T-helper 17 cell (primary cell): Measurements from ENCODE around the gene SETD3. TPM values are rescaled to one million over a fixed set of nuclear protein-coding genes. Genes with fewer than 3 reads are reported as not detected.

Source experiments
- ATAC-seq: fragments of 150-1000 bp; cut with Tn5 transposase; 2 replicates; pipeline ENCODE4 v1.10.0; 2021; ENCODE audit warnings: mild to moderate bottlenecking, moderate library complexity
- DNase-seq, 3 donors: peaks; one replicate each; pipeline versions ENCODE4 v3.0.0 to v3.0.0-alpha.2; 2020 to 2021
- H3K9me3 ChIP-seq: one replicate; pipeline ENCODE4 v1.7.0; 2013; ENCODE audit warnings: low read length, mild to moderate bottlenecking; ENCODE audit not compliant: control insufficient read depth, poor library complexity, severe bottlenecking
- H3K27ac Mint-ChIP-seq: one replicate; pipeline ENCODE4 v1.8.0; 2022; ENCODE audit warnings: mild to moderate bottlenecking, moderate library complexity, mixed read lengths
- H3K27me3 Mint-ChIP-seq: one replicate; pipeline ENCODE4 v1.8.0; 2022; ENCODE audit warnings: mixed read lengths
- H3K36me3 Mint-ChIP-seq: one replicate; pipeline ENCODE4 v1.8.0; 2022; ENCODE audit warnings: low read depth, mixed read lengths
- H3K4me1 Mint-ChIP-seq: one replicate; pipeline ENCODE4 v1.8.0; 2022; ENCODE audit warnings: mild to moderate bottlenecking, mixed read lengths
- H3K4me3 Mint-ChIP-seq: one replicate; pipeline ENCODE4 v1.8.0; 2022; ENCODE audit warnings: mild to moderate bottlenecking, moderate library complexity, mixed read lengths
- total RNA-seq, 4 donors: library from RNA in 2 of 4; stranded (reverse) in 2 of 4; gene quantifications; one replicate each; pipeline ENCODE4 v1.2.3 and lab custom pipeline; 2022 to 2026

SETD3 gene
- total RNA-seq, 2 donors from 2014 or later: 38.2 to 47.6 TPM

DNA sequence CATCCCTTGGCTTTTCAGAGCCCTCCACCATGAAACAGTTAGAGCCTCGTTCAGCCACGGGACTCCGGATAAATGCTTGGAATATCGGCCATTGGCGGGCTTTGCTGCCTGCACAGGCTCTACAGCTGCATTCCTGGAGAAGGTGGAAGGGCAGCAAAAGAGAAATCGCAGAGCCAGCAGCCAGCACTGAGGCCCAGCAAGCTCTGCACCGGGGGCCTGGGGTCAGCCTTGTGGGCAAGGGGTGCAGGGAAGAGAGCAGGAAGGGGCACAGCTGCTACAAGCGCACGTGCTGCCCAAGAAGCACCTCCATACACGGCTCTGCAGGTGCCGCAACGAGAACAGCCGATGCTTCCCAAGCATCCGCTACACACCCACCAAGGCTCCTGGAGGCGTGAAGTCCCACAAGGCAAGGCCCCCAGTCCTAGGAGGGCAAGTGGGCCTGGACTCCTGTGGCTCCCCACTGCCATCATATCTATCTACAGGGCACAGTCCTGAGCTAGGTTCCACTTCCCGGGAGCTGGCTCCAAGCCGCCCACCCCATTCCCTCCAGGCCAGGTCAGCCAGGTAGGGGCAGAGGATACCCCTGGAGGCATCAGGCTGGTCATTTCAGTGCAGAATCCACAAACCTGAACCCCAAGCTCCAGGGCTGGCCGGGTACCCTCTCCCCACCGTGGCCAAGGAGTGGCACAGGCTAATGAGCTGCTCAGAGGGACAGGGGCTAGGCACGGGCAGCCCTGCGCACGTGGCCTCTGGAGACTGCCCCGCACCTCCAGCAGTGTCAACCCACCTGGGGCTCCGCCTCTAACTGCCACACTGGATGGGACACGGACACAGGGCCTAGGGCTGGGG is 40.7 kb upstream of the SETD3 start:
- Mint-ChIP-seq H3K27me3 (no peaks in the 10 kb centered on the region), H3K4me3 (no peak overlapping the region), H3K27ac (peak overlapping the region; percentile 57), H3K36me3 (no peaks in the 10 kb centered on the region), H3K4me1 (peaks cover 11% of the 10 kb centered on the region)
- DNase-seq (no peak), ATAC-seq (no peak)
- no peaks in the 10 kb centered on the region for H3K9me3 ChIP-seq

DNA sequence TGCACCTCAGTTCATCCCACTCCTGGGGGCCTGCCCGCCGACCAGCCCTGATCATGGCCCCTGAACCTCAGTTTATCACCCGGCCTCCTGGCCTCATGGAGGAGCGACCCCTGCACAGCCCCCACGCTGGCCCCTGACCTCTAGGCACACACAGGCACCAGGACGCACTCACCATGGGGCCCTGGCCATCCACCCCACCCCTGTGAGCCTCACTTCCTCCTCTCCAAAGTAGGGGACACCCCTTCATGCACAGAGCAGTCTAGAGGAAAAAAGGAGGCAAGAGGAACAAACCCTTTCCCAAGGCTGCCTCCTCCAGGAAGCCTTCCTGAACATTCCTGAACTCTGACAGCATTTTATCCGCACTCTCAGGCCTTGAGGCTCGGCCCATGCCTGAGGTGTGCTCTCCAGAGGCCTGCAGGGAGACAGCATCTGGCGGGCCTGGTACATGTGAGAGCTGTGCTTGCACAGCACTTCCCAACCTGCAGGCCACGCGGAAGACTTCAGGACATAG is 40.0 kb upstream of the SETD3 start:
- no peak for ATAC-seq
- H3K27ac Mint-ChIP-seq: peak overlapping the region; percentile 57
- H3K9me3 ChIP-seq: no peaks in the 10 kb centered on the region
- H3K4me3 Mint-ChIP-seq: no peak overlapping the region
- H3K27me3 Mint-ChIP-seq: no peaks in the 10 kb centered on the region
- DNase-seq: no peak
- no peaks in the 10 kb centered on the region for H3K36me3 Mint-ChIP-seq
- peaks cover 11% of the 10 kb centered on the region for H3K4me1 Mint-ChIP-seq

DNA sequence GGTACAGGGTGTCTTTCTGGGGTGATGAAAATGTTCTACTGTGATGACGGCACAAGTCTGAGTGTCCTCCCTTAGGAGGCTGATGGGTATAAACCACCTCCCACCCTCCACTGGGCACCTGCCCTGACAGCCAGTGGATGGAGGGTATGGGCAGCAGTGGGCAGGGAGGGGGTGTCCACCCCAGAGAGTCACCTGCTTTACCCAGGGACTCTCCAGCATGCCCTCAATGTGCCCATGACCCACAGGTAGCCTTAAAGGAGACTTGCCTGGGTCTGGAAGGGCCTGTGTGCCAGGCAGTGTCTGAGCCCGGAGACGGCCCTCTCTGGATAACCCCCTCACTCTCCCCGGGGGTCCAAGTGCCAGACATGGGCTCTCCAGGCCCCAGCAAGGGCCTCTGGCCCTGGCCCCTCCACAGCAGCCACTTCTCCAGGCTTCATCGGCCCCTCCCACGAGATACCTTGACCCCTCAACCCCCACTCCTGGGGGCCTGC is 39.3 kb upstream of the SETD3 start:
- DNase-seq: peak in 1 of 3 donors; percentile 3
- no peak for ATAC-seq
- H3K9me3 ChIP-seq: no peaks in the 10 kb centered on the region
- Mint-ChIP-seq H3K27me3 (no peaks in the 10 kb centered on the region), H3K27ac (no peak overlapping the region), H3K4me1 (peaks cover 7% of the 10 kb centered on the region), H3K36me3 (no peaks in the 10 kb centered on the region), H3K4me3 (no peak overlapping the region)

DNA sequence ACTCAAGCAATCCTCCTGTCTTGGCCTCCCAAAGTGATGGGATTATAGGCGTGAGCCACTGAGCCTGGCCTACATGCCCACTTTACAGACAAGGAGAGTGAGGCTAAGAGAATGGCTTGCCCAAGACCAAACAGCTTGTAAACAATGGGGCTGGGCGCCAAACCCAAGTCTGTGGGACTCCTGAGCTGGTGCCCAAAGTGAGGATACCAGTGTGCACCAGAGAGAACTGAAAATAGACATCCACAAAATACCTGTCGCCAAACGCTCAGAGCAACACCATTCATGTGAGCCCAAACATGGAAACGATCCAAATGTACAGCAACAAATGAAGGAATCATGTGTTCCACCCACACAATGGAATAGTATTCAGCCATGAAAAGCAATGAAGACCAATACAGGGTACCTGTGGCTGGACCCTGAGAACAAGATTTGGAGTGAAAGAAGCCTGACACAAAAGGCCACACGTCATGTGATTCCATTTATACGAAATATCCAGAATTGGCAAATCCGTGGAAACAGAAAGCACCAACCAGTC is 38.8 kb upstream of the SETD3 start:
- H3K36me3 Mint-ChIP-seq: no peaks in the 10 kb centered on the region
- no peak for ATAC-seq
- peaks cover 4% of the 10 kb centered on the region for H3K4me1 Mint-ChIP-seq
- no peak for DNase-seq
- H3K27me3 Mint-ChIP-seq: no peaks in the 10 kb centered on the region
- no peak overlapping the region for H3K27ac Mint-ChIP-seq
- H3K9me3 ChIP-seq: no peaks in the 10 kb centered on the region
- no peak overlapping the region for H3K4me3 Mint-ChIP-seq

DNA sequence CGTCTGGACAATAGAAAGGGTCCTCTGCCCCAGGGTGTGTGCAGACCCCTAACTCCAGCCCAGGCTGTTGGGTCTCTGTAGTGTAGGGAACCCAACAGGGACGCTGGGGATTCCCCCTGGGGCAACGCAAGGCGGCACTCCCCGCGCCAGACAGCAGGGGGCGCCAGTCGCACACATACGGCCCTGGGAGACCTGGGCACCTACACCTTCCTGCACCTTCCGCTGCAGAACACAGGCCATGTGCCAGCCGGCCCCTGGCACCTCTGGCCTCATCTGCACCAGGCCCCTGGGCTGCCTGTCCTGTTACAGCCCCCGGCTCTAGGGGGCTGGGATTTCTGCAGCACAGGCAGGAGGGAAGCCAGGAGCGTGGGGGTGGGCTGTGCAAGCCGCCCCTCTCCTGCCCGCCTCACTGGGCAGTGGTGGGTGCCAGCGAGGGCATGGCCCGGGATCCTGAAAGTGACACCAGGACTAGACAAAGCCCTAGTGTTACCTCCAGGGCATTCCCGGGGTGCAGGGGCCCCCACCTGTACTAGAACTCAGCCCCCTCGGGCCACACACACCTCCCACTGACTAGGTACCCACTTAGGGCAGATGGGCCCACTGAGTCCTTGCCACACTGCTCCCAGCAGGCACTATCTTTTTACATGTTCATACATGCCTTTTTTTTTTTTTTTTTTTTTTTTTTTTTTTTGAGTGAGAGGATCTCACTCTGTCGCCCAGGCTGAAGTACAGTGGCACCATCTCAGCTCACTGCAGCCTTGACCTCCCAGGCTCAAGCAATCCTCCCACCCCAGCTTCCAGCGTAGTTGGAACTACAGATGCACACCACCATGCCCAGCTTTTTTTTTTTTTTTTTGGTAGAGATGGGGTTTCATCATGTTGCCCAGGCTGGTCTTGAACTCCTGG is 38.0 kb upstream of the SETD3 start:
- no peaks in the 10 kb centered on the region for H3K36me3 Mint-ChIP-seq
- DNase-seq (peak; percentile 69 to 88 (median 74)), ATAC-seq (peak; percentile 82)
- H3K4me1 Mint-ChIP-seq: peaks cover 2% of the 10 kb centered on the region
- H3K4me3 Mint-ChIP-seq: no peak overlapping the region
- H3K27ac Mint-ChIP-seq: no peak overlapping the region
- H3K9me3 ChIP-seq: no peaks in the 10 kb centered on the region
- H3K27me3 Mint-ChIP-seq: no peaks in the 10 kb centered on the region

DNA sequence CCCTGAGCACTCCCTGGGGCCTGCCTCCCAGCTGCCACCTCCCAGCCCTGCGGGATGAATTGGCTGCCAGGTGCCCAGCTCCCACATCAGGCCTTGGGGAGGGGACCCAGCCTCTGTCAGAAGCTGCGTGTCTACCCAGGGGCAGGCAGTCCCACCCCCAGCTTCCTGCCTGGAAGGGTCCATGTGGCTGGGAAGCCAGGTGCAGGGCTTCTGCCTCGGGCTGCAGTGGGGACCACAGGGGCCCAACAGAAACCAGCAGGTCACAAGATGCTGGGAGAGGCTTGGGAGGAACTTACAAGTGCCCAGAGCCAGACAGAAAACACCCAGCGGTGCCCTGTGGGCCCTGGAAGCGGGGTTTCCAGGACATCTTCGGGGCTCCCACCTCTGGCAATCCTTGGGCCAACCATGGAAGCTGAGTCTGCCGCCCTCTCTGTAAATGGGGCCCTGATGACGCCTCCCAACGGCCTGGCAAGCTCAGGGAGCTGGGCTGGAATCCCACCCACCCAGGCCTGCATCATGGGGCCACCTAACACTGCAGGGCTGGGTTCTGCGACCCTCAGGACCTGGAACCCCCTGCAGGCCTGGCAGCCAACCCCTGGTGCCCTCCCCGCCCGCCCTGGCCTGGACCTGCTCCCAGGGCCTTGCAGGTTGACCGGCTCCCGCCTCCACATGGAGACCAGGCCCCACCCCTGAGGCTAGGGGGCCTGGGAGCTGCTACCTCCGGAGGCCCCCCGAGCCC is 37.2 kb upstream of the SETD3 start:
- H3K27me3 Mint-ChIP-seq: no peaks in the 10 kb centered on the region
- H3K9me3 ChIP-seq: no peaks in the 10 kb centered on the region
- peaks cover 2% of the 10 kb centered on the region for H3K4me1 Mint-ChIP-seq
- ATAC-seq: no peak
- no peak overlapping the region for H3K4me3 Mint-ChIP-seq
- H3K36me3 Mint-ChIP-seq: no peaks in the 10 kb centered on the region
- no peak for DNase-seq
- no peak overlapping the region for H3K27ac Mint-ChIP-seq

DNA sequence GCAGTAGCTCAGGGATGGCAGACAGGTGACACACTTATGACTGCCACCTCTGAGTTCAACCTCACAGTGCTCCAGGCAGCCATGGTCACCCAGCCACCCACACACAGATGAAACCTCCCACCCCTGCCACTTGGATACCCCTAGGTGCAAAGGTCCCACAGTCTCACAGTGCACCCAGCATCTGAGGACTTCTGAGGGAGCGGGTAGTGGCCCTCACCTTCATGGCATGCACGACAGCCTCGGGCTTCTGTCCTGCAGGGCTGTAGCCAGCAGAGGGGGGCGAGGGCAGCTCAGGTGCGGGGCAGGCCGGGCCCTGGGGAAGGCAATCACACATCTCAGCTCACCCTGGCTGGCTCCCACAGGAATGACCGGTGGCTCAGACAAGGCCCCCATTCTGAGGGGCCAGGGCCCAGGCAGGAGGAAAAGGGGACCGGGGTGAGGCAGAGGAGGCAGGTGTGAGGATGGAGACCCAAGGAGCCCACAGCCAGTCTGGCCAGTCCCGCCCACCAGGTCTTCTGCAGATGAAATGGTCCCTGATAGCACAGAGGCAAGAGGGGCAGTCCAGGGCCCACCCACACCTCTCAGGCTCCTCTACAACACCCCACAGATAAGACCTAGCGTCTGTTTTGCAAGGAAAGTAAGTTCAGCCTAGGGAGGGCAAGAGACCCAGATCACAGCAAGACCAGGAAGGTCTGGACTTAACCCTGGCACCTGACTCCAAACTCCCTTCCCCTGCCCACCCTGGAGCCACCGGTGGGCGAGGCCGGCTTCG is 36.4 kb upstream of the SETD3 start:
- Mint-ChIP-seq H3K27ac (no peak overlapping the region), H3K4me1 (peaks cover 2% of the 10 kb centered on the region), H3K27me3 (no peaks in the 10 kb centered on the region), H3K36me3 (no peaks in the 10 kb centered on the region), H3K4me3 (peak overlapping the region; percentile 5)
- H3K9me3 ChIP-seq: no peaks in the 10 kb centered on the region
- ATAC-seq: no peak
- no peak for DNase-seq

DNA sequence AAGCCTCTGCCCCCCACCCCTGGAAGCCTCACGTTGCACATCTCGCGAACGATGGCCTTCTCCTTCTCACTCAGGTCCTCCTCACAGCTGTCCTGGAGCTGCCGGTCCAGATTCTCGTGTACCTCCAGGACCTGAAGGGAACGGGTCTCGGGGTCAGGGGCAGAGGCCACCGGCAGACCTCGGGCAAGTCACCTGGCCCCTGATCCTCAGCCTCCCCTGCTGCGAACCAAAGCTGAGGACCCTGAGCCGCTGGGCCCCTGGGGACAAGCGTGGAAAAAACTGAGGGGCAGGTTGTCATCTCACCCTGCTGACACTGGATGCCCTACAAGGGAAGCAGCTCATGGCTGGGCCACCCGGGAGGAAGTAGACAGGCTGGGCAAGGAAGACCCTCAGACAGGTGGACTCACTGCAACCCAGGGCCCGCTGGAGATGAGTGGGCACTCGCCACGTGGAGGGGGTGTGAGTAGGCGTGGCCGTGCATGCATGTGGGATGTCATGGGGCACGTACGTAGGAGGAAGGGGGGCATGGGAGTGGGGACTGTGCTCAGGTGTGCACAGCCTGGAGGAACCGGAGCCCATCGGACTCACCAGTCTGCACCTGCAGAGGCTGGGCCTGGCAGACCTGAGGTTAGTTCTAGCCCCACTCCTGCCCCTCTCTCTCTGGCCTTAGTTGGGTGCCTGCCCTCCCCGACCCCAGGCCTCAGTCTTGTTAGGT is 35.7 kb upstream of the SETD3 start:
- H3K27me3 Mint-ChIP-seq: no peaks in the 10 kb centered on the region
- no peak overlapping the region for H3K27ac Mint-ChIP-seq
- ATAC-seq (no peak), DNase-seq (no peak)
- no peaks in the 10 kb centered on the region for H3K36me3 Mint-ChIP-seq
- peaks cover 2% of the 10 kb centered on the region for H3K4me1 Mint-ChIP-seq
- no peaks in the 10 kb centered on the region for H3K9me3 ChIP-seq
- peak overlapping the region; percentile 5 for H3K4me3 Mint-ChIP-seq

DNA sequence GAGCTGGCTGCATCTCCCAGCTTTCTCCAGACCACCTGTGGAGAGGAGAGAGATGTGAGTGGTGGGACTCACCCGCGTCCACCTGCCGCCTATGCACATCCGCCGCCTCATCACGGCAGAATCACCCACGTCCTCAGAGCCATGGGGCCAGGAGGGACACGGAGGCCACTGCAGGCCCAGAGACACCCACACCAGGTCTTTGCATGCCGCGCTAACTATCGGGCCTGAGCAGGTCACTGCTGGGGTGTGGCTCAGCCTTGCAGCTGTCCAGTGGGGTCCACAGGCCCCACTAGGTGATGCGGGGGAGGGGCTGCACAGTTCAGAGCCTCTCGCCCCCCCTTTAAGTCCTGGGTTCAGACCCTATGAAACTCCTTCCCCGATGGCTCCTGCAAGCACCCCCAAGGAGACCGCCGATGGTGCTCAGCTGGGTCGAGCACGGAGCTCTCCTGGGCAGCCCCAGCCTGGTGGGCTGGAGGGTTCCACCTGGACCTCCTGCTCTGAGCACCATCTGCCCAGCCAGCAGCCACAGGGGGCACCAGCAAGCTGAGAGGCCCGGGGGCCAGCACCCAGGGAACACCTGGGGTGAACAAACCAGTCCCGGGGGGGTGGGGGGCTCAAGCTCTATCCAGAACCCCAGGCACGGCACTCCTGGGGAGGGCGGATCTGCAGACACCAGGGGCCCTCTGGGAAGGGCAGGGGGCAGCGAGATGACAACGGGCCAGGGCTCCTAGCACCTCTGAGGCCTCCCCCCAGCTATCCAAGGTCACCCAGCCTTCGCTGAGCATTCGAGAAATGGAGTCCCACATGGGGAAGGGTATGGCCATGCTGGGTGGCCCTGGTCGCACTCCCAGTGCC is 34.9 kb upstream of the SETD3 start:
- H3K27ac Mint-ChIP-seq: peak overlapping the region; percentile 63
- no peak for ATAC-seq
- H3K9me3 ChIP-seq: no peaks in the 10 kb centered on the region
- H3K4me1 Mint-ChIP-seq: no peaks in the 10 kb centered on the region
- DNase-seq: no peak
- H3K36me3 Mint-ChIP-seq: no peaks in the 10 kb centered on the region
- H3K4me3 Mint-ChIP-seq: peak overlapping the region; percentile 5
- no peaks in the 10 kb centered on the region for H3K27me3 Mint-ChIP-seq

DNA sequence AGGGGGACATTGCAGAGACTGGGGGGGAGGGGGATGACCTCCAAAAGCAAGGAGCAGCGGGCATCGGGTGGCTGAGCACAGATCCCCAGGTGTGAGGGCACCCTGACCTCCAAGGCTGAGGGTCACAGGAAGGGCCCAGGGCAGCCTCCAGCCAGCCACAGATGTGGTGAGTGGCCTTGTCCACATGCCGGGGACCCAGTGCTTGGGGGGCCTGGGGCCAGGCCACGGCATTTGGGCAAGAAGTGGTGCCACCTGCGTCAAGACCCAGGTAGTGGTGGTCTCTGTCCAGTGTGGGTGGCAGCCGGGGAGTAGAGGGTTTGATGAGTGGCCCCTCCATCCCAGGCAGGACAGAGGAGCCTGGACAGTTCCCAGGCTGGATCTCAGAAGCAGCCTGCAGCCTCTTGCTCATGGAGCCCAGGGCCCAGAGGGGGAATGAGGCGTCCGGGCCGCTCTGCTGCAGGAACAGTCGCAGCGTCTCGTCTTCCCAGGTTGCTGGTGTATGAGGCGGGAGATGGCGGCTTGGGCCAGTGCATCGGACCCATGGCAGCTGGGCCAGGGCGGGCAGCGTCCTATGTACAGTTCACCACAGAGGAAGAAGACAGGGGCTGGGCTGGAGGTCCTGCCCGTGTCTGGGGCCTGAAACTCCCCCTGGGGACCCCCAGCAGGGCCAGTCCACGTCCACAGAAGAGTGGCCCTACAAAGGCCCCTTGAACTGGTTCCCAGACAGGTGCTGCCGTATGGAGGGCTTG is 34.1 kb upstream of the SETD3 start:
- H3K27ac Mint-ChIP-seq: peak overlapping the region; percentile 63
- no peak for DNase-seq

More for the DNA sequence above, 34.1 kb upstream of the SETD3 start:
- Mint-ChIP-seq H3K27me3 (no peaks in the 10 kb centered on the region), H3K36me3 (no peaks in the 10 kb centered on the region), H3K4me1 (no peaks in the 10 kb centered on the region), H3K4me3 (peak overlapping the region; percentile 7)
- no peak for ATAC-seq
- H3K9me3 ChIP-seq: no peaks in the 10 kb centered on the region
